HTR-8/SVneo (cell line): Measurements from ENCODE around the gene FER.
"Not testable (repeated sequence)": the region's sequence is repeated elsewhere in the genome, so short reads cannot be mapped to it uniquely, and the experiment has no call there.

ENCODE experiments used
- DNase-seq: peaks from one replicate; pipeline ENCODE4 v3.0.0; 2011; ENCODE audit warnings: low spot score, mixed read lengths; ENCODE audit not compliant: insufficient read length
- FAIRE-seq: peaks from 2 replicates; lab custom pipeline; 2011; peaks lifted over from hg19 to GRCh38; lab: Jason Lieb, UNC

FER gene

GRCh38 chr5:108747774-108748400 is at the start of gene FER:
Gene FER (plus strand): TSS chr5:108747897. CDS start chr5:108798183, 50,286 bp downstream.
- FAIRE-seq, result peak; percentile 51
- DNase-seq, result peak; percentile 54

- FAIRE-seq, DNase-seq: not testable (repeated sequence)
Observed at GRCh38 chr5:108700388-108700787, 47.3 kb upstream of the FER start.

GRCh38 chr5:108700930-108701329 is 46.8 kb upstream of the FER start:
- no peak for DNase-seq
- FAIRE-seq, result no peak

- DNase-seq, result no peak
- no peak for FAIRE-seq
Observed at GRCh38 chr5:108702546-108702945, 45.2 kb upstream of the FER start.

GRCh38 chr5:108703313-108703712 is 44.4 kb upstream of the FER start:
- DNase-seq, result no peak
- FAIRE-seq, result no peak

GRCh38 chr5:108707141-108707540 is 40.6 kb upstream of the FER start:
- no peak for FAIRE-seq
- DNase-seq, result no peak

- DNase-seq (no peak), FAIRE-seq (no peak)
Observed at GRCh38 chr5:108711898-108712297, 35.8 kb upstream of the FER start.

- no peak for FAIRE-seq
Observed at GRCh38 chr5:108715408-108715807, 32.3 kb upstream of the FER start.

GRCh38 chr5:108720391-108720790 is 27.3 kb upstream of the FER start:
- FAIRE-seq, result no peak
- DNase-seq, result no peak

More at GRCh38 chr5:108715408-108715807, 32.3 kb upstream of the FER start:
- no peak for DNase-seq

GRCh38 chr5:108726446-108727235 is 21.1 kb upstream of the FER start:
- FAIRE-seq (no peak), DNase-seq (no peak)

- FAIRE-seq (no peak), DNase-seq (no peak)
Observed at GRCh38 chr5:108727236-108727650, 20.5 kb upstream of the FER start.

- peak; percentile 87 for FAIRE-seq
Observed at GRCh38 chr5:108727651-108728565, 19.8 kb upstream of the FER start.

GRCh38 chr5:108728566-108729241 is 19.0 kb upstream of the FER start:
- DNase-seq (no peak), FAIRE-seq (no peak)

More at GRCh38 chr5:108727651-108728565, 19.8 kb upstream of the FER start:
- DNase-seq, result peak; percentile 91

- DNase-seq (no peak), FAIRE-seq (no peak)
Observed at GRCh38 chr5:108729242-108729615, 18.5 kb upstream of the FER start.

- no peak for DNase-seq
- FAIRE-seq, result no peak
Observed at GRCh38 chr5:108730617-108731340, 16.9 kb upstream of the FER start.

GRCh38 chr5:108735790-108736189 is 11.9 kb upstream of the FER start:
- DNase-seq, result no peak

GRCh38 chr5:108736855-108737254 is 10.8 kb upstream of the FER start:
- no peak for DNase-seq
- FAIRE-seq, result no peak

More at GRCh38 chr5:108735790-108736189, 11.9 kb upstream of the FER start:
- FAIRE-seq, result no peak

- DNase-seq (no peak), FAIRE-seq (no peak)
Observed at GRCh38 chr5:108739376-108739775, 8.3 kb upstream of the FER start.

- DNase-seq, result no peak
- no peak for FAIRE-seq
Observed at GRCh38 chr5:108739906-108740305, 7.8 kb upstream of the FER start.
